GM12878 (cell line): ENCODE results near the gene MAPK8. TPM values are rescaled to one million over a fixed set of nuclear protein-coding genes. Genes with fewer than 3 reads are reported as not detected.

ENCODE experiments used
- ATAC-seq: fragments of 200-7000 bp; cut with Tn5 transposase; 3 replicates; pipeline ENCODE4 v1.9.1; 2020; ENCODE audit warnings: mild to moderate bottlenecking, moderate library complexity
- BruUV-seq: library from RNA; stranded (reverse); fragments of 400-500 nt; replicated peaks from 2 replicates; lab custom pipeline; 2021; lab: Mats Ljungman, UMichigan
- CTCF ChIA-PET: fragments of 300-600 bp; sonication (Branson Sonifier 250); formaldehyde crosslinking; extraction: SDS; loops from one replicate; lab custom pipeline; 2021; ENCODE audit warnings: inconsistent platforms; lab: Yijun Ruan, JAX
- POLR2A ChIA-PET: fragments of 350-600 bp; formaldehyde crosslinking; extraction: SDS; loops from one replicate; lab custom pipeline; 2021; ENCODE audit warnings: inconsistent platforms; lab: Charles Lee
- RAD21 ChIA-PET: fragments of 300-600 bp; sonication (Branson Sonifier 250); formaldehyde crosslinking; loops from one replicate; lab custom pipeline; 2023; ENCODE audit warnings: antibody characterized with exemption; ENCODE audit not compliant: unreplicated experiment; lab: Charles Lee
- SMC1A ChIA-PET: fragments of 300-600 bp; sonication (Branson Sonifier 250); formaldehyde crosslinking; loops from one replicate; lab custom pipeline; 2023; ENCODE audit not compliant: unreplicated experiment, uncharacterized antibody; lab: Charles Lee
- DNase-seq: peaks from one replicate; pipeline ENCODE4 v3.0.0-alpha.2; 2011; ENCODE audit warnings: low read depth, low spot score
- FAIRE-seq: peaks from 3 replicates; lab custom pipeline; 2011; peaks lifted over from hg19 to GRCh38; lab: Jason Lieb, UNC
- H2AFZ ChIP-seq: 2 replicates; pipeline ENCODE4 v1.6.0; 2011; ENCODE audit warnings: low read depth, low read length, control low read depth; ENCODE audit not compliant: control insufficient read depth
- H3K27ac ChIP-seq: 2 replicates; pipeline ENCODE4 v1.5.1; 2011; ENCODE audit warnings: control low read depth; ENCODE audit not compliant: control insufficient read depth, insufficient read depth
- H3K27me3 ChIP-seq, 2 experiments: replicated peaks in 1 of 2; 2 replicates each; pipeline versions ENCODE4 v1.6.0 to v1.6.1; 2011; ENCODE audit warnings: low read length in 1 of 2; ENCODE audit not compliant: control insufficient read depth in 2 of 2, insufficient read depth in 2 of 2
- H3K36me3 ChIP-seq, 2 experiments: 2 replicates each; pipeline ENCODE4 v1.5.1; 2011; ENCODE audit warnings: low read length in 1 of 2; ENCODE audit not compliant: control insufficient read depth in 2 of 2, insufficient read depth in 2 of 2
- H3K4me1 ChIP-seq: 2 replicates; pipeline ENCODE4 v1.6.1; 2011; ENCODE audit warnings: mild to moderate bottlenecking, low read length, moderate library complexity, mixed read lengths; ENCODE audit not compliant: control insufficient read depth, insufficient read depth
- H3K4me2 ChIP-seq: 2 replicates; pipeline ENCODE4 v1.6.0; 2011; ENCODE audit warnings: control low read depth; ENCODE audit not compliant: control insufficient read depth, insufficient read depth
- H3K4me3 ChIP-seq: fragments of 200-600 bp; sonication (generic); 2 replicates; pipeline ENCODE4 v1.5.1; 2016
- H3K79me2 ChIP-seq: 2 replicates; pipeline ENCODE4 v1.6.0; 2011; ENCODE audit warnings: low read length; ENCODE audit not compliant: control insufficient read depth, insufficient read depth
- H3K9ac ChIP-seq: 2 replicates; pipeline ENCODE4 v1.8.0; 2011; ENCODE audit warnings: low read length, control low read depth, mixed read lengths; ENCODE audit not compliant: control insufficient read depth, insufficient read depth
- H3K9me3 ChIP-seq: replicated peaks from 3 replicates; pipeline ENCODE4 v1.5.1; 2011; ENCODE audit warnings: mild to moderate bottlenecking, low read length; ENCODE audit not compliant: control insufficient read depth, insufficient read depth
- H4K20me1 ChIP-seq: 2 replicates; pipeline ENCODE4 v1.6.0; 2011; ENCODE audit not compliant: control insufficient read depth, insufficient read depth
- CHD1 ChIP-seq: IDR thresholded peaks from 2 replicates; pipeline ENCODE4 v1.6.1; 2012; ENCODE audit warnings: low read depth, low read length, improper control_type of control experiment
- FOXK2 ChIP-seq: fragments of 450-650 bp; IDR thresholded peaks from 2 replicates; pipeline ENCODE4 v1.6.1; 2017; ENCODE audit warnings: mild to moderate bottlenecking, moderate library complexity
- PBX3 ChIP-seq: IDR thresholded peaks from 2 replicates; pipeline ENCODE4 v1.6.1; 2011; ENCODE audit warnings: mild to moderate bottlenecking, low read depth, low read length, moderate library complexity; ENCODE audit not compliant: insufficient replicate concordance
- POU2F2 ChIP-seq: IDR thresholded peaks from 3 replicates; pipeline ENCODE4 v1.6.1; 2011; ENCODE audit warnings: low read depth, mild to moderate bottlenecking, low read length, borderline replicate concordance
- STAT1 ChIP-seq: fragments of 450-650 bp; conservative IDR thresholded peaks from 2 replicates; pipeline ENCODE4 v1.6.1; 2014; ENCODE audit warnings: antibody characterized with exemption, mild to moderate bottlenecking
- WGBS: methylation state at CpG from one replicate; pipeline ENCODE4 v1.1.6; 2016; ENCODE audit warnings: low lambda C conversion rate; ENCODE audit not compliant: insufficient replicate concordance, insufficient coverage; ENCODE audit errors: missing lambda C conversion rate; 5-methylcytosine and 5-hydroxymethylcytosine counted together
- in situ Hi-C: fragments of 300-500 bp; cut with MboI; formaldehyde crosslinking; loops from 9 replicates; pipeline ENCODE4 v1.14.3; 2018; ENCODE audit warnings: mixed read lengths
- intact Hi-C: fragments of 100-400 bp; cut with micrococcal nuclease; formaldehyde crosslinking; loops from one replicate; pipeline ENCODE4 v1.14.2; 2022; ENCODE audit not compliant: unreplicated experiment
- polyA plus RNA-seq, 11 experiments: library from polyadenylated mRNA; depleted of rRNA in 4 of 11; unstranded in 6 of 11; stranded (reverse) in 5 of 11; fragments of >200 nt; fragmentation: Nextera tagmentation in 4 of 11; fragmentation: Illumina TruSeq in 1 of 11; extraction: Ambion mirVana in 4 of 11; extraction: Trizol in 1 of 11; gene quantifications; 1 replicate in 1 of 11; 2 replicates in 10 of 11; pipeline versions ENCODE4 v1.2.1 to v1.2.3, GENCODE V29; 2011 to 2016; ENCODE audit warnings: inconsistent platforms in 2 of 11, missing spikeins in 2 of 11, low read depth in 1 of 11
- total RNA-seq, 4 experiments: library from RNA; depleted of rRNA in 3 of 4; stranded (reverse); fragments of >200 nt in 3 of 4; fragmentation: Illumina TruSeq in 1 of 4; extraction: Trizol in 1 of 4; gene quantifications; 2 replicates each; pipeline versions ENCODE4 v1.2.1 to v1.2.3, GENCODE V29; 2013 to 2021

Gene MAPK8
- total and polyA plus RNA-seq, 10 of the 15 experiments (the other 5 are each of a cell fraction or from before 2014, with no cell fraction given), result 3.9 to 102 (median 40.0) TPM

DNA sequence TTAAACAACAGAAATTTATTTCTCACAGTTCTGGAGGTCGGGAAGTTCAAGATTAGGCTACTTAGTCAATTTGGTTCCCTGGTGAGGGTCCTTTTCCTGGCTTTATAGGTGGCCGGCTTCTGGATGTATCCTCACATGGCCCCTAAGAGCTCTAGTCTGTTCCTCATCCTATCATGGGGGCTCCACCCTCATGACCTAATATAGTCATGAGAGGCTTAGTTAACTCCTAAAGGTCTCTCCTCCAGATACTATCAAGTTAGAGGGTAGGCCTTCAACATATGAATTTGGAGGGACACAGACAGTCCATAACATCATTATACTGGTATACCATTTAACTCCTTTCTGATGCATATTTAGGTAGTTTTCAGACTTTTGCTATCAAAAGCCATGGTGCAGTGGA, 7.6 kb downstream of the MAPK8 start (continued):
- no peak for TF ChIP-seq PBX3
- TF ChIP-seq, all 136 proteins: peak for 0

GRCh38 chr10:48316236-48316635, 9.8 kb downstream of the MAPK8 start:
- ATAC-seq, result no peak
- no TSS peak for BruUV-seq
- ChIA-PET SMC1A (interaction anchor here (1.3 to 1.7 kb wide), 2 partner anchors 9 to 28 kb away, joined by 4 to 7 read pairs; no protein-coding TSS in a partner anchor), POLR2A (no interaction called here), RAD21 (interaction anchor here (0.5 to 1.1 kb wide), 2 partner anchors 12 to 40 kb away, joined by 3 read pairs; no protein-coding TSS in a partner anchor), CTCF (interaction anchor here (1.1 to 1.9 kb wide), 6 partner anchors 8 to 47 kb away, joined by 3 to 6 read pairs (median 3); no protein-coding TSS in a partner anchor)
- intact Hi-C loops (no loop called here), in situ Hi-C loops (no loop called here)
- no peak overlapping the region for H3K4me2 ChIP-seq
- no peak for FAIRE-seq
- H3K9ac ChIP-seq, result no peak overlapping the region
- TF ChIP-seq POU2F2 (no peak), CHD1 (no peak), STAT1 (no peak), FOXK2 (no peak)
- DNase-seq, result no peak
- no peak overlapping the region for H3K27ac ChIP-seq
- H3K79me2 ChIP-seq, result peaks cover 10% of the 10 kb centered on the region
- no peaks in the 10 kb centered on the region for H3K4me1 ChIP-seq
- WGBS, result 87% methylated on average over 4 of the region's 4 CpGs
- no peak overlapping the region for H2AFZ ChIP-seq
- H3K36me3 ChIP-seq, result no peaks in the 10 kb centered on the region; a peak in 1 of 4 replicates
- no peak overlapping the region for H3K4me3 ChIP-seq
- no peaks in the 10 kb centered on the region; the same call in 2 of the 3 replicates for H3K9me3 ChIP-seq
- no peaks in the 10 kb centered on the region for H3K27me3 ChIP-seq
- H4K20me1 ChIP-seq, result no peaks in the 10 kb centered on the region
